HepG2 (cell line): ENCODE results near the gene CLEC2A. TPM values are rescaled to one million over a fixed set of nuclear protein-coding genes. Genes with fewer than 3 reads are reported as not detected.

Experiments
- ATAC-seq: fragments of 200-7000 bp; cut with Tn5 transposase; 3 replicates; pipeline ENCODE4 v1.9.1; 2020; ENCODE audit warnings: mild to moderate bottlenecking, moderate library complexity
- BruUV-seq: library from RNA; stranded (reverse); fragments of 400-500 nt; replicated peaks from 2 replicates; lab custom pipeline; 2021; lab: Mats Ljungman, UMichigan
- CTCF ChIA-PET: fragments of 300-600 bp; formaldehyde crosslinking; extraction: SDS; loops from one replicate; lab custom pipeline; 2021; ENCODE audit warnings: low total read pairs, inconsistent platforms, low intra/inter-chr PET ratio; lab: Yijun Ruan, JAX
- POLR2A ChIA-PET: fragments of 350-600 bp; sonication (Branson Sonifier 250); formaldehyde crosslinking; loops from one replicate; lab custom pipeline; 2020; ENCODE audit warnings: antibody characterized with exemption, inconsistent platforms; lab: Yijun Ruan, JAX
- DNase-seq: peaks from one replicate; pipeline ENCODE4 v3.0.0-alpha.2; 2015; ENCODE audit warnings: low spot score
- FAIRE-seq: peaks from 3 replicates; lab custom pipeline; 2011; peaks lifted over from hg19 to GRCh38; lab: Jason Lieb, UNC
- H2AFZ ChIP-seq: one replicate; pipeline ENCODE4 v1.6.1; 2011; ENCODE audit warnings: low read length, inconsistent platforms
- H3K27ac ChIP-seq: fragments of 300-600 bp; 3 replicates; pipeline ENCODE4 v1.8.0; 2011; ENCODE audit warnings: mixed run types, mild to moderate bottlenecking, mixed read lengths, low read length, inconsistent platforms; ENCODE audit not compliant: insufficient read depth; ENCODE audit errors: extremely low read length
- H3K27me3 ChIP-seq, 2 experiments: fragments of 200-600 bp in 1 of 2; 2 replicates in 1 of 2; 3 replicates in 1 of 2; pipeline versions ENCODE4 v1.6.0 to v1.8.0; 2011; ENCODE audit warnings: low read length in 2 of 2, mild to moderate bottlenecking in 2 of 2, moderate library complexity in 2 of 2, inconsistent platforms in 1 of 2; ENCODE audit not compliant: insufficient read depth in 2 of 2, control insufficient read depth in 1 of 2
- H3K36me3 ChIP-seq, 2 experiments: fragments of 200-600 bp in 1 of 2; replicated peaks in 1 of 2; 2 replicates in 1 of 2; 3 replicates in 1 of 2; pipeline versions ENCODE4 v1.5.1 to v1.8.0; 2011; ENCODE audit warnings: low read length in 2 of 2, inconsistent platforms in 1 of 2; ENCODE audit not compliant: insufficient read depth in 2 of 2, control insufficient read depth in 1 of 2
- H3K4me1 ChIP-seq: 2 replicates; pipeline ENCODE4 v1.5.1; 2012; ENCODE audit warnings: low read length, inconsistent platforms; ENCODE audit not compliant: insufficient read depth
- H3K4me2 ChIP-seq: 2 replicates; pipeline ENCODE4 v1.6.0; 2011; ENCODE audit warnings: low read depth, low read length, inconsistent platforms
- H3K4me3 ChIP-seq, 3 experiments: fragments of 200-600 bp in 1 of 3; sonication (generic), shearing (Covaris generic) in 1 of 3; replicated peaks in 1 of 3; 2 replicates each; pipeline ENCODE4 v1.5.1; 2011 to 2016; ENCODE audit warnings: low read length in 3 of 3, inconsistent platforms in 2 of 3, low read depth in 2 of 3, mild to moderate bottlenecking in 2 of 3, control low read depth in 1 of 3, mixed read lengths in 1 of 3; ENCODE audit not compliant: insufficient read depth in 1 of 3
- H3K79me2 ChIP-seq: one replicate; pipeline ENCODE4 v1.6.1; 2011; ENCODE audit warnings: low read length, inconsistent platforms; ENCODE audit not compliant: insufficient read depth
- H3K9ac ChIP-seq: 2 replicates; pipeline ENCODE4 v1.6.0; 2011; ENCODE audit warnings: mild to moderate bottlenecking, low read depth, low read length, inconsistent platforms; ENCODE audit not compliant: insufficient read depth
- H3K9me3 ChIP-seq: 2 replicates; pipeline ENCODE4 v1.5.1; 2012; ENCODE audit warnings: mild to moderate bottlenecking, low read length
- H4K20me1 ChIP-seq: 2 replicates; pipeline ENCODE4 v1.6.0; 2011; ENCODE audit warnings: inconsistent platforms, mild to moderate bottlenecking, low read length, moderate library complexity; ENCODE audit not compliant: insufficient read depth
- ERF ChIP-seq: IDR thresholded peaks from 2 replicates; pipeline ENCODE4 v1.6.1; 2018; ENCODE audit warnings: missing biosample characterization, missing genetic modification reagents
- GATA4 ChIP-seq: sonication (generic); IDR thresholded peaks from 2 replicates; pipeline ENCODE4 v1.6.1; 2016; ENCODE audit warnings: antibody characterized with exemption, low read depth, borderline replicate concordance
- HMG20A ChIP-seq: IDR thresholded peaks from 2 replicates; pipeline ENCODE4 v1.6.1; 2016; ENCODE audit warnings: borderline replicate concordance
- KDM1A ChIP-seq: IDR thresholded peaks from 2 replicates; pipeline ENCODE4 v1.6.1; 2016; ENCODE audit warnings: missing compliant biosample characterization
- MEF2D ChIP-seq: sonication (generic); formaldehyde crosslinking; IDR thresholded peaks from 2 replicates; pipeline ENCODE4 v1.5.1; 2020; ENCODE audit warnings: mild to moderate bottlenecking, missing genetic modification reagents
- MEIS1 ChIP-seq: sonication (generic); formaldehyde crosslinking; IDR thresholded peaks from 2 replicates; pipeline ENCODE4 v1.9.0; 2021; ENCODE audit warnings: mild to moderate bottlenecking, missing genetic modification reagents, moderate library complexity, borderline replicate concordance
- MIXL1 ChIP-seq: IDR thresholded peaks from 2 replicates; pipeline ENCODE4 v1.6.1; 2016
- RAD51 ChIP-seq: fragments of 450-650 bp; IDR thresholded peaks from 2 replicates; pipeline ENCODE4 v1.6.1; 2016; ENCODE audit warnings: borderline replicate concordance
- REXO4 ChIP-seq: sonication (generic); formaldehyde crosslinking; IDR thresholded peaks from 2 replicates; pipeline ENCODE4 v1.8.0; 2022; ENCODE audit warnings: missing genetic modification reagents, mild to moderate bottlenecking, borderline replicate concordance
- RFX1 ChIP-seq: fragments of 450-650 bp; IDR thresholded peaks from 2 replicates; pipeline ENCODE4 v1.6.1; 2017
- SNAI1 ChIP-seq: sonication (generic); formaldehyde crosslinking; IDR thresholded peaks from 2 replicates; pipeline ENCODE4 v1.5.0; 2020; ENCODE audit warnings: mild to moderate bottlenecking, missing genetic modification reagents, borderline replicate concordance
- SP140L ChIP-seq: sonication (generic); formaldehyde crosslinking; IDR thresholded peaks from 2 replicates; pipeline ENCODE4 v1.4.0; 2020; ENCODE audit warnings: missing genetic modification reagents, borderline replicate concordance
- SRSF9 ChIP-seq: fragments of 200-400 bp; formaldehyde crosslinking; IDR thresholded peaks from 2 replicates; pipeline ENCODE4 v1.6.1; 2018; ENCODE audit warnings: borderline replicate concordance, mild to moderate bottlenecking, low read depth, low read length; ENCODE audit not compliant: insufficient read depth, poor library complexity, severe bottlenecking
- TEAD3 ChIP-seq: optimal IDR thresholded peaks from 2 replicates; pipeline ENCODE3; 2016; ENCODE audit warnings: borderline replicate concordance
- ZNF253 ChIP-seq: sonication (generic); formaldehyde crosslinking; IDR thresholded peaks from 2 replicates; pipeline ENCODE4 v1.8.0; 2022; ENCODE audit warnings: mild to moderate bottlenecking, missing genetic modification reagents, borderline replicate concordance
- ZNF460 ChIP-seq: sonication (generic); formaldehyde crosslinking; IDR thresholded peaks from 2 replicates; pipeline ENCODE4 v1.5.1; 2020; ENCODE audit warnings: missing genetic modification reagents, mild to moderate bottlenecking, borderline replicate concordance
- ZNF644 ChIP-seq: IDR thresholded peaks from 2 replicates; pipeline ENCODE4 v1.6.1; 2016; ENCODE audit warnings: low read depth
- ZNF652 ChIP-seq: IDR thresholded peaks from 2 replicates; pipeline ENCODE4 v1.6.1; 2016; ENCODE audit warnings: low read depth, borderline replicate concordance
- WGBS: methylation state at CpG from one replicate; pipeline ENCODE4 v1.1.6; 2017; ENCODE audit warnings: low lambda C conversion rate; 5-methylcytosine and 5-hydroxymethylcytosine counted together
- in situ Hi-C: cut with HindIII; loops from 2 replicates; pipeline ENCODE4 v1.10.0; 2017; ENCODE audit warnings: low pct_unique_long_range_greater_than_20kb; ENCODE audit not compliant: extremely low pct_ligation_motif_present
- intact Hi-C: fragments of 100-400 bp; cut with micrococcal nuclease; formaldehyde crosslinking; loops from one replicate; pipeline ENCODE4 v1.10.0; 2022; ENCODE audit not compliant: unreplicated experiment
- polyA plus RNA-seq, 8 experiments: library from polyadenylated mRNA; depleted of rRNA in 3 of 8; stranded (reverse) in 7 of 8; unstranded in 1 of 8; fragments of >200 nt; fragmentation: Illumina TruSeq in 4 of 8; extraction: Trizol in 4 of 8; gene quantifications; 2 replicates each; pipeline versions ENCODE4 v1.2.1 to v1.2.3, GENCODE V29; 2011 to 2016; ENCODE audit warnings: low read depth in 4 of 8, missing spikeins in 1 of 8, mixed read lengths in 1 of 8; ENCODE audit not compliant: insufficient read depth in 1 of 8
- total RNA-seq, 5 experiments: library from RNA; depleted of rRNA; stranded (reverse); fragments of >200 nt; fragmentation: Illumina TruSeq; extraction: Trizol; gene quantifications; 2 replicates each; pipeline ENCODE4 v1.2.3, GENCODE V29; 2016; ENCODE audit warnings: low read depth in 1 of 5
- TF ChIP-seq, protein P1 (sequence below): sonication (generic); formaldehyde crosslinking; IDR thresholded peaks from 2 replicates; pipeline ENCODE4 v1.5.0; 2020; ENCODE audit warnings: missing genetic modification reagents

CLEC2A gene
- total and polyA plus RNA-seq, 2 of the 13 experiments (the other 11 are each of a cell fraction or from before 2014, with no cell fraction given) = not detected

DNA sequence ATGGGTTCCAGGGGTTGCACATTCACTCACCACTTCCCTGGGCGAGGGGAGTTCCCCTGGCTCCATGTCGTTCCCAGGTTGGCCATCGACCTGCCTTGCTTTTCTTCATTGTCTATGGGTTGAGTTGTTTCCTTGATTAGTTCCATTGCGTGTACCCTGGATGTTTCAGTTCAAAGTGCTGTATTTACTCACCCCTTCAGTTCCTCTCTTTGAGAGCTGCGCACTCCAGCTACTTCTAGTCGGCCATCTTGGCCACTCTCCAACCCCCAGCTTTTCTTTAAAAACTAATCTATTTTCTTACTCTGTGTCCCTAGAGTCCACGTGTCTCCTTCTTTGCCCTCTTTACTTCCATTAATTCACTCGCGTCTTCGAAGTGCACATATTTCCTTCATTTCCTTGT lies 11.7 kb downstream of the CLEC2A start:
- DNase-seq (no peak), ATAC-seq (no peak)
- ChIA-PET CTCF (no interaction called here), POLR2A (no interaction called here)
- 52% methylated on average over 9 of the region's 10 CpGs for WGBS
- H3K4me2 ChIP-seq = no peak overlapping the region
- H4K20me1 ChIP-seq = no peaks in the 10 kb centered on the region
- H2AFZ ChIP-seq = no peak overlapping the region
- H3K9ac ChIP-seq = no peak overlapping the region
- BruUV-seq = no TSS peak
- H3K27ac ChIP-seq = no peak overlapping the region
- TF ChIP-seq ZNF644 (CRISPR knock-in tag) = no peak
- TF ChIP-seq, protein P1, sequence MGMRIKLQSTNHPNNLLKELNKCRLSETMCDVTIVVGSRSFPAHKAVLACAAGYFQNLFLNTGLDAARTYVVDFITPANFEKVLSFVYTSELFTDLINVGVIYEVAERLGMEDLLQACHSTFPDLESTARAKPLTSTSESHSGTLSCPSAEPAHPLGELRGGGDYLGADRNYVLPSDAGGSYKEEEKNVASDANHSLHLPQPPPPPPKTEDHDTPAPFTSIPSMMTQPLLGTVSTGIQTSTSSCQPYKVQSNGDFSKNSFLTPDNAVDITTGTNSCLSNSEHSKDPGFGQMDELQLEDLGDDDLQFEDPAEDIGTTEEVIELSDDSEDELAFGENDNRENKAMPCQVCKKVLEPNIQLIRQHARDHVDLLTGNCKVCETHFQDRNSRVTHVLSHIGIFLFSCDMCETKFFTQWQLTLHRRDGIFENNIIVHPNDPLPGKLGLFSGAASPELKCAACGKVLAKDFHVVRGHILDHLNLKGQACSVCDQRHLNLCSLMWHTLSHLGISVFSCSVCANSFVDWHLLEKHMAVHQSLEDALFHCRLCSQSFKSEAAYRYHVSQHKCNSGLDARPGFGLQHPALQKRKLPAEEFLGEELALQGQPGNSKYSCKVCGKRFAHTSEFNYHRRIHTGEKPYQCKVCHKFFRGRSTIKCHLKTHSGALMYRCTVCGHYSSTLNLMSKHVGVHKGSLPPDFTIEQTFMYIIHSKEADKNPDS (CRISPR knock-in tag) = no peak
- no peak for TF ChIP-seq RFX1
- no peak for TF ChIP-seq SP140L (CRISPR knock-in tag)
- TF ChIP-seq, all 625 proteins: peak for 0
- intact Hi-C loops (no loop called here), in situ Hi-C loops (no loop called here)
- no peak for FAIRE-seq
- Histone ChIP-seq H3K27me3 (no peaks in the 10 kb centered on the region), H3K36me3 (no peaks in the 10 kb centered on the region), H3K79me2 (no peaks in the 10 kb centered on the region), H3K4me1 (no peaks in the 10 kb centered on the region), H3K4me3 (no peak overlapping the region), H3K9me3 (no peaks in the 10 kb centered on the region)

GRCh38 chr12:9919443-9919842 lies 12.7 kb downstream of the CLEC2A start:
- Histone ChIP-seq H3K4me1 (no peaks in the 10 kb centered on the region), H3K27ac (no peak overlapping the region), H3K4me2 (no peak overlapping the region), H3K4me3 (no peak overlapping the region), H4K20me1 (no peaks in the 10 kb centered on the region), H3K27me3 (no peaks in the 10 kb centered on the region), H3K9me3 (no peaks in the 10 kb centered on the region), H3K36me3 (no peaks in the 10 kb centered on the region), H2AFZ (no peak overlapping the region), H3K79me2 (no peaks in the 10 kb centered on the region), H3K9ac (no peak overlapping the region)
- DNase-seq (no peak), ATAC-seq (no peak), FAIRE-seq (no peak)
- in situ Hi-C loops (no loop called here), intact Hi-C loops (no loop called here)
- POLR2A ChIA-PET = no interaction called here
- no CpG with 5 or more reads among the region's 3 CpGs for WGBS
- CTCF ChIA-PET = no interaction called here
- BruUV-seq = no TSS peak
- TF ChIP-seq GATA4 (no peak), MIXL1 (CRISPR knock-in tag) (no peak), TEAD3 (no peak), MEF2D (no peak), ZNF253 (CRISPR knock-in tag) (no peak), MEIS1 (CRISPR knock-in tag) (no peak), KDM1A (CRISPR knock-in tag) (no peak), SNAI1 (no peak), SRSF9 (no peak), RAD51 (no peak), REXO4 (CRISPR knock-in tag) (no peak), HMG20A (no peak), ZNF652 (CRISPR knock-in tag) (no peak), ERF (CRISPR knock-in tag) (no peak), ZNF460 (CRISPR knock-in tag) (no peak)
